IMR-90 (cell line): ENCODE measurements around the gene HS2ST1. TPM values are rescaled to one million over a fixed set of nuclear protein-coding genes. Genes with fewer than 3 reads are reported as not detected.

Experiments
- ATAC-seq: fragments of 200-7000 bp; cut with Tn5 transposase; 2 replicates; pipeline ENCODE4 v1.9.1; 2020; ENCODE audit warnings: low read depth, mild to moderate bottlenecking, moderate library complexity
- BruUV-seq: library from RNA; stranded (reverse); fragments of 400-500 nt; replicated peaks from 2 replicates; lab custom pipeline; 2021; lab: Mats Ljungman, UMichigan
- CTCF ChIA-PET: fragments of 300-600 bp; formaldehyde crosslinking; extraction: SDS; loops from one replicate; lab custom pipeline; 2021; ENCODE audit warnings: antibody characterized with exemption; lab: Yijun Ruan, JAX
- POLR2A ChIA-PET: fragments of 300-600 bp; sonication (Branson Sonifier 250); formaldehyde crosslinking; loops from one replicate; lab custom pipeline; 2022; ENCODE audit warnings: antibody characterized with exemption; ENCODE audit not compliant: unreplicated experiment; lab: Charles Lee
- DNase-seq: peaks from one replicate; pipeline ENCODE4 v3.0.0; 2013
- H2AFZ ChIP-seq: replicated peaks from 2 replicates; pipeline ENCODE3; 2013; ENCODE audit warnings: low read length, mild to moderate bottlenecking; ENCODE audit not compliant: poor library complexity
- H2AK5ac ChIP-seq: 2 replicates; pipeline ENCODE4 v1.6.1; 2013; ENCODE audit warnings: low read depth, low read length, inconsistent platforms
- H2AK9ac ChIP-seq: replicated peaks from 2 replicates; pipeline ENCODE3; 2013; ENCODE audit warnings: mild to moderate bottlenecking, low read depth, low read length, moderate library complexity; ENCODE audit not compliant: poor library complexity
- H2BK120ac ChIP-seq: 2 replicates; pipeline ENCODE4 v1.6.1; 2013; ENCODE audit warnings: low read depth, low read length, inconsistent platforms
- H2BK15ac ChIP-seq: 3 replicates; pipeline ENCODE4 v1.6.1; 2013; ENCODE audit warnings: low read depth, low read length, inconsistent platforms
- H2BK20ac ChIP-seq: 2 replicates; pipeline ENCODE4 v1.6.1; 2013; ENCODE audit warnings: low read depth, mild to moderate bottlenecking, inconsistent platforms, low read length, moderate library complexity
- H2BK5ac ChIP-seq: 2 replicates; pipeline ENCODE4 v1.6.1; 2013; ENCODE audit warnings: mild to moderate bottlenecking, low read depth, low read length, inconsistent platforms; ENCODE audit not compliant: poor library complexity, severe bottlenecking
- H3K14ac ChIP-seq: replicated peaks from 2 replicates; pipeline ENCODE4 v1.6.1; 2013; ENCODE audit warnings: low read depth, low read length, inconsistent platforms
- H3K18ac ChIP-seq: 2 replicates; pipeline ENCODE4 v1.6.1; 2013; ENCODE audit warnings: low read depth, low read length, control low read depth
- H3K23ac ChIP-seq: 2 replicates; pipeline ENCODE4 v1.6.1; 2013; ENCODE audit warnings: low read depth, low read length, inconsistent platforms
- H3K27ac ChIP-seq: 2 replicates; pipeline ENCODE4 v1.5.1; 2013; ENCODE audit warnings: mild to moderate bottlenecking, control low read depth, low read length; ENCODE audit not compliant: insufficient read depth
- H3K27me3 ChIP-seq: 2 replicates; pipeline ENCODE4 v1.6.1; 2013; ENCODE audit warnings: low read length; ENCODE audit not compliant: control insufficient read depth, insufficient read depth
- H3K36me3 ChIP-seq: 2 replicates; pipeline ENCODE4 v1.6.1; 2013; ENCODE audit warnings: low read length, mixed read lengths; ENCODE audit not compliant: control insufficient read depth, insufficient read depth
- H3K4ac ChIP-seq: 2 replicates; pipeline ENCODE4 v1.6.1; 2013; ENCODE audit warnings: low read depth, low read length, inconsistent platforms
- H3K4me1 ChIP-seq: 2 replicates; pipeline ENCODE4 v1.6.1; 2013; ENCODE audit warnings: low read length, mixed read lengths; ENCODE audit not compliant: control insufficient read depth, insufficient read depth
- H3K4me2 ChIP-seq: 2 replicates; pipeline ENCODE4 v1.6.1; 2013; ENCODE audit warnings: low read depth, mild to moderate bottlenecking, control low read depth, low read length, moderate library complexity
- H3K4me3 ChIP-seq: 2 replicates; pipeline ENCODE4 v1.5.1; 2013; ENCODE audit warnings: low read depth, mild to moderate bottlenecking, control low read depth, low read length, moderate library complexity; ENCODE audit not compliant: insufficient read depth
- H3K56ac ChIP-seq: 2 replicates; pipeline ENCODE4 v1.6.1; 2013; ENCODE audit warnings: low read length, inconsistent platforms; ENCODE audit not compliant: insufficient read depth; ENCODE audit errors: extremely low read depth
- H3K79me1 ChIP-seq, 2 experiments: 2 replicates each; pipeline ENCODE4 v1.6.1; 2013; ENCODE audit warnings: low read length in 2 of 2, inconsistent platforms in 1 of 2, low read depth in 1 of 2
- H3K9ac ChIP-seq: 2 replicates; pipeline ENCODE4 v1.6.1; 2013; ENCODE audit warnings: low read depth, low read length, control low read depth
- H3K9me1 ChIP-seq: 2 replicates; pipeline ENCODE4 v1.6.1; 2013; ENCODE audit warnings: low read length, inconsistent platforms; ENCODE audit not compliant: insufficient read depth
- H3K9me3 ChIP-seq: 2 replicates; pipeline ENCODE4 v1.6.1; 2013; ENCODE audit warnings: low read length; ENCODE audit not compliant: control insufficient read depth, insufficient read depth
- H4K20me1 ChIP-seq: 2 replicates; pipeline ENCODE4 v1.6.1; 2013; ENCODE audit warnings: low read length, inconsistent platforms; ENCODE audit not compliant: insufficient read depth
- H4K5ac ChIP-seq: 2 replicates; pipeline ENCODE4 v1.6.1; 2013; ENCODE audit warnings: mild to moderate bottlenecking, low read depth, low read length, control low read depth
- H4K8ac ChIP-seq, 2 experiments: 2 replicates each; pipeline ENCODE4 v1.6.1; 2013; ENCODE audit warnings: low read depth in 2 of 2, low read length in 2 of 2, control low read depth in 1 of 2, inconsistent platforms in 1 of 2
- H4K91ac ChIP-seq: 2 replicates; pipeline ENCODE4 v1.6.1; 2013; ENCODE audit warnings: low read depth, low read length, inconsistent platforms; ENCODE audit not compliant: insufficient read depth
- BHLHE40 ChIP-seq: fragments of 150-350 bp; IDR thresholded peaks from 2 replicates; pipeline ENCODE4 v1.6.1; 2016; ENCODE audit warnings: mild to moderate bottlenecking, low read depth, low read length
- CHD1 ChIP-seq: IDR thresholded peaks from 2 replicates; pipeline ENCODE4 v1.6.1; 2012; ENCODE audit warnings: low read depth, low read length, improper control_type of control experiment
- FOS ChIP-seq: fragments of 150-350 bp; IDR thresholded peaks from 2 replicates; pipeline ENCODE4 v1.6.1; 2016; ENCODE audit warnings: low read depth, low read length
- MAFK ChIP-seq: IDR thresholded peaks from 2 replicates; pipeline ENCODE4 v1.6.1; 2012; ENCODE audit warnings: low read depth, low read length, improper control_type of control experiment
- MAZ ChIP-seq: IDR thresholded peaks from 2 replicates; pipeline ENCODE4 v1.6.1; 2012; ENCODE audit warnings: low read depth, mild to moderate bottlenecking, low read length, improper control_type of control experiment, moderate library complexity, borderline replicate concordance
- MXI1 ChIP-seq: IDR thresholded peaks from 2 replicates; pipeline ENCODE4 v1.6.1; 2012; ENCODE audit warnings: low read depth, mild to moderate bottlenecking, low read length, moderate library complexity, borderline replicate concordance
- POLR2A ChIP-seq: IDR thresholded peaks from 2 replicates; pipeline ENCODE4 v1.6.1; 2012; ENCODE audit warnings: mild to moderate bottlenecking, low read depth, low read length
- RAD21 ChIP-seq: IDR thresholded peaks from 2 replicates; pipeline ENCODE4 v1.6.1; 2012; ENCODE audit warnings: low read length, improper control_type of control experiment
- SMC3 ChIP-seq: fragments of 150-350 bp; IDR thresholded peaks from 2 replicates; pipeline ENCODE4 v1.6.1; 2016; ENCODE audit warnings: low read depth, mild to moderate bottlenecking, antibody characterized with exemption, low read length, moderate library complexity
- WGBS, 2 experiments: methylation state at CpG; one replicate each; pipeline versions ENCODE4 v1.1.5 to v1.1.7; 2013; ENCODE audit warnings: missing lambda C conversion rate in 2 of 2; ENCODE audit not compliant: insufficient read length in 1 of 2; ENCODE audit errors: extremely low coverage in 2 of 2; 5-methylcytosine and 5-hydroxymethylcytosine counted together
- dilution Hi-C: fragments of 300-500 bp; cut with HindIII; formaldehyde crosslinking; loops from one replicate; pipeline ENCODE4 v1.14.3; 2018; ENCODE audit warnings: low sequenced_read_pairs; ENCODE audit not compliant: unreplicated experiment
- in situ Hi-C: fragments of 300-500 bp; cut with MboI; formaldehyde crosslinking; loops from 3 replicates; pipeline ENCODE4 v1.14.3; 2019; ENCODE audit warnings: low sequenced_read_pairs, inconsistent platforms, mixed read lengths
- intact Hi-C: fragments of 100-400 bp; cut with micrococcal nuclease; formaldehyde crosslinking; loops from 2 replicates; pipeline ENCODE4 v1.10.0; 2022
- polyA plus RNA-seq, 3 experiments: library from polyadenylated mRNA; depleted of rRNA; stranded (reverse); fragments of >200 nt; gene quantifications; 2 replicates each; pipeline ENCODE4 v1.2.3, GENCODE V29; 2012; ENCODE audit warnings: low replicate concordance in 1 of 3
- total RNA-seq: library from RNA; depleted of rRNA; stranded (reverse); fragments of >200 nt; gene quantifications from 2 replicates; pipeline ENCODE4 v1.2.3, GENCODE V29; 2012
- TF ChIP-seq, protein P1 (sequence below): fragments of 150-350 bp; IDR thresholded peaks from 2 replicates; pipeline ENCODE4 v1.6.1; 2016; ENCODE audit warnings: low read depth, mild to moderate bottlenecking, low read length, moderate library complexity, borderline replicate concordance
- TF ChIP-seq, protein P2 (sequence below): fragments of 150-350 bp; IDR thresholded peaks from 2 replicates; pipeline ENCODE4 v1.6.1; 2017; ENCODE audit warnings: mild to moderate bottlenecking, antibody characterized with exemption, low read length, low read depth

Gene HS2ST1
- total and polyA plus RNA-seq, 2 of the 4 experiments (the other 2 are of a cell fraction) = 7.8 to 13.1 TPM

DNA sequence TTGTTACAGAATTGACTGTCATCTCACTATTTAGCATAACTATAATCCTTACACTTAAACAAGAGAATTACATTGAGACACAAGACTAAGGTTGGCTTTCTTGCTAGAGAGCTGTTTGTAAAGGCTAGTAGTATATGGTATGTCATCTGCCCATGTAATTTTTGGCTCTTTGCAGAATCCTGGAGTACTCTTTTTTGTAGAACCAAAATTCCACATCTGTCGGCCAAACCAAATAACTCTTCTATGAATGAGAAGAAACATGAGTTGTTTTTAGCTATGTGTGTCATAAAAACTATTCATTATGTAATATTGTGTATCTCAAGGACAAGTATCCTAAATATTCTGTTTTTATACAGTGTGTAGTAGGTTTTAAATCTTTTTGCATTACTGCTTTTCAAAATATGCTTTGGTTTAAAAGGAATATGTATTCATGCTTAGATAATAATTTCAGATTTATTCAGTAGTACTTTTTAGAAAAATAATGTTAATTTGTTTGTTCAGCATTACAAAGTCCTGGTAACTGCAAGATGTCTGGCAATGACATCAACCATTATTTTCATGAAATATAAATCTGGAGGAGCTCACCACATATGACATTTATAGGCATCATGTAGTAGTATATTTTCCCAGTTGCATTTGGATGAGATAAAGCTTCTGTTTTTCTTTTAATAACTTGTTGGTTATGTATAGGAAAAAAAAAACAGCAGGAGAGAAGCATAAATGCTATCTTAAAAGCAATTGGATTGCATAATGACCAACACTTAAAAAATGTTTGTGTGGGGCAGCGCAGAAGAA is 159.8 kb downstream of the HS2ST1 start (continued):
- no peak for TF ChIP-seq CHD1

DNA sequence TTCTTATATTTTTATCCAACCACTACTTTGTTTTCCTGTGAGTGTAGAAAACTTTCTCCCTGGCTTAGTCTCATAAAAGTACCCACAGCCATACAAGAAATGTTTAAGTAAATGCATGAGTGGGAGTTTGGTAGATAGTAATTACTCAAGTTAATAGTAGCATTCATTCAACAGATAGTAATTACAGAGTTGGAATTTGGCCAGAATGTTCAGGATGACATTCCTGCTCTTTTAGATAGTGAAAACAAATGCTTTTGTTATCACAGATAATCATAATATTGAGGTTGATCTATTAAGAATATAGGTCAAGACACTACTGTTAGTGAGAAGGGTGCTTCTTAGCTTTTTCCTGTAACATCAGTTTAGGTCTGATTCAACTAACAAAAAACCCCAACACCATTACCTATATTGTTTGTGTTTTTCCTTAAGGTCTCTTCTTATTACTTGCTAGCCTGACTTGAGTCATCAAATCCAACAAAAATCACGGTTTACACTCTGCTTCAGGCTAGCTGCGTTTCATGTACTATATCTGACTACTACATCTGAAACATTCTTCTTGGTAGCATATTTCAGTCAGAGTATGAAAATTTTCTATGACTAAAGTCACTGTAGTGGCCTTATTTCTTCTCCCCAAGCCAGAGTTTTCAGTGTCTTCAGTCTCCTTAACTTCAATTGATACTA is 163.7 kb downstream of the HS2ST1 start:
- Histone ChIP-seq H2BK15ac (no peak overlapping the region), H4K20me1 (no peaks in the 10 kb centered on the region), H3K36me3 (no peaks in the 10 kb centered on the region), H3K4me2 (no peak overlapping the region), H3K9me3 (no peaks in the 10 kb centered on the region), H3K23ac (no peak overlapping the region), H3K79me1 (no peaks in the 10 kb centered on the region), H2AK9ac (no peak overlapping the region), H4K5ac (no peak overlapping the region), H3K4me3 (no peak overlapping the region), H2AFZ (no peak overlapping the region), H4K91ac (no peak overlapping the region), H3K14ac (no peak overlapping the region), H3K9me1 (no peaks in the 10 kb centered on the region), H3K56ac (no peak overlapping the region), H2BK20ac (no peak overlapping the region), H3K4ac (no peak overlapping the region), H3K27me3 (no peaks in the 10 kb centered on the region), H3K9ac (no peak overlapping the region), H3K18ac (no peak overlapping the region), H2BK120ac (no peak overlapping the region), H3K27ac (no peak overlapping the region), H4K8ac (no peak overlapping the region), H3K4me1 (no peaks in the 10 kb centered on the region), H2AK5ac (no peak overlapping the region), H2BK5ac (no peak overlapping the region)
- intact Hi-C loops = loop anchor here (5.0 kb wide), 1 partner anchor 166 kb away; the partner anchor contains the start of genes HS2ST1 and SELENOF
- ChIA-PET CTCF (interaction anchor here (0.6 kb wide), 1 partner anchor 151 kb away, joined by 7 read pairs; no protein-coding TSS in a partner anchor), POLR2A (interaction anchor here (0.6 kb wide), 1 partner anchor 353 kb away, joined by 3 read pairs; no protein-coding TSS in a partner anchor)
- dilution Hi-C loops = no loop called here
- no CpG with 5 or more reads among the region's 2 CpGs for WGBS, 2 experiments
- BruUV-seq = no TSS peak
- in situ Hi-C loops = loop anchor here (25.0 kb wide), 2 partner anchors 591 to 691 kb away; partner anchors contain the start of gene ODF2L
- no peak for DNase-seq
- no peak for ATAC-seq
- TF ChIP-seq POLR2A (no peak), RAD21 (no peak), MAFK (no peak), BHLHE40 (no peak), SMC3 (no peak), MXI1 (no peak), MAZ (no peak), FOS (no peak)
- TF ChIP-seq, protein P1, sequence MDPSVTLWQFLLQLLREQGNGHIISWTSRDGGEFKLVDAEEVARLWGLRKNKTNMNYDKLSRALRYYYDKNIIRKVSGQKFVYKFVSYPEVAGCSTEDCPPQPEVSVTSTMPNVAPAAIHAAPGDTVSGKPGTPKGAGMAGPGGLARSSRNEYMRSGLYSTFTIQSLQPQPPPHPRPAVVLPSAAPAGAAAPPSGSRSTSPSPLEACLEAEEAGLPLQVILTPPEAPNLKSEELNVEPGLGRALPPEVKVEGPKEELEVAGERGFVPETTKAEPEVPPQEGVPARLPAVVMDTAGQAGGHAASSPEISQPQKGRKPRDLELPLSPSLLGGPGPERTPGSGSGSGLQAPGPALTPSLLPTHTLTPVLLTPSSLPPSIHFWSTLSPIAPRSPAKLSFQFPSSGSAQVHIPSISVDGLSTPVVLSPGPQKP = no peak
- TF ChIP-seq, protein P2, sequence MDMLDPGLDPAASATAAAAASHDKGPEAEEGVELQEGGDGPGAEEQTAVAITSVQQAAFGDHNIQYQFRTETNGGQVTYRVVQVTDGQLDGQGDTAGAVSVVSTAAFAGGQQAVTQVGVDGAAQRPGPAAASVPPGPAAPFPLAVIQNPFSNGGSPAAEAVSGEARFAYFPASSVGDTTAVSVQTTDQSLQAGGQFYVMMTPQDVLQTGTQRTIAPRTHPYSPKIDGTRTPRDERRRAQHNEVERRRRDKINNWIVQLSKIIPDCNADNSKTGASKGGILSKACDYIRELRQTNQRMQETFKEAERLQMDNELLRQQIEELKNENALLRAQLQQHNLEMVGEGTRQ = no peak
